Adrenal gland (tissue), 12 donors: ENCODE results near the gene SERPINB5. TPM values are rescaled to one million over a fixed set of nuclear protein-coding genes. Genes with fewer than 3 reads are reported as not detected.

ENCODE experiments used
- DNase-seq, 7 donors: peaks; one replicate each; pipeline ENCODE4 v3.0.0-alpha.2; 2019 to 2020
- H3K27ac ChIP-seq, 5 donors: fragments of 200-600 bp; sonication (generic) in 4 of 5; 1 replicate in 3 of 5; 2 replicates in 2 of 5; pipeline versions ENCODE4 v1.5.1 to v1.8.0; 2016 to 2020; ENCODE audit warnings: mild to moderate bottlenecking in 1 of 5
- H3K27me3 ChIP-seq: fragments of 200-600 bp; 2 replicates; pipeline ENCODE4 v1.8.0; 2021
- H3K36me3 ChIP-seq, 2 donors: fragments of 200-600 bp; replicated peaks in 1 of 2; 1 replicate in 1 of 2; 2 replicates in 1 of 2; pipeline versions ENCODE4 v1.5.1 to v1.8.0; 2018 to 2022
- H3K4me1 ChIP-seq, 2 donors: fragments of 200-600 bp; replicated peaks in 1 of 2; 1 replicate in 1 of 2; 2 replicates in 1 of 2; pipeline versions ENCODE4 v1.5.1 to v1.8.0; 2018 to 2021
- H3K4me3 ChIP-seq, 4 donors: fragments of 200-600 bp; sonication (generic) in 3 of 4; one replicate each; pipeline ENCODE4 v1.5.1; 2016 to 2018
- H3K9me3 ChIP-seq, 3 donors: fragments of 200-600 bp; sonication (generic) in 1 of 3; replicated peaks in 1 of 3; 1 replicate in 2 of 3; 2 replicates in 1 of 3; pipeline versions ENCODE4 v1.5.1 to v1.8.0; 2016 to 2021
- POLR2A ChIP-seq, 2 donors: fragments of 450-650 bp; IDR thresholded peaks; one replicate each; pipeline ENCODE4 v1.6.1; 2017; ENCODE audit warnings: antibody characterized with exemption in 2 of 2, mild to moderate bottlenecking in 2 of 2, moderate library complexity in 1 of 2
- WGBS, 4 donors: extraction: QIAGEN DNeasy Blood & Tissue Kit in 2 of 4; methylation state at CpG; one replicate each; pipeline versions ENCODE4 v1.1.5 to v1.1.7; 2013 to 2017; 5-methylcytosine and 5-hydroxymethylcytosine counted together
- intact Hi-C, 2 donors: fragments of 100-400 bp; cut with DNase I; formaldehyde crosslinking; loops; one replicate each; pipeline versions ENCODE4 v1.14.1 to v1.15.0; 2022 to 2023
- polyA plus RNA-seq, 3 donors: library from polyadenylated mRNA; stranded (reverse); fragments of 200-250 nt in 2 of 3; fragments of 350-450 nt in 1 of 3; fragmentation: Illumina TruSeq in 1 of 3; extraction: RNeasy Lipid Tissue Mini Kit (QIAGEN cat#74804) in 1 of 3; gene quantifications; one replicate each; pipeline ENCODE4 v1.2.3, GENCODE V29; 2013 to 2014
- total RNA-seq, 9 donors: library from RNA; depleted of rRNA in 4 of 9; stranded (reverse); fragments of >200 nt in 4 of 9; fragments of 120-200 nt in 1 of 9; fragmentation: NEBNext Ultra II Directional in 1 of 9; extraction: Animal tissue kit (Norgen Biotek cat#: 25700) in 1 of 9; gene quantifications; one replicate each; pipeline versions ENCODE4 v1.1.0 to v1.2.4, GENCODE V29; 2013 to 2023
- TF ChIP-seq, protein P1 (sequence below), 6 experiments: fragments of 450-650 bp in 4 of 6; fragments of 200-600 bp in 2 of 6; sonication (generic) in 1 of 6; IDR thresholded peaks; 1 replicate in 5 of 6; 2 replicates in 1 of 6; pipeline versions ENCODE4 v1.5.1 to v1.8.0; 2016 to 2021; ENCODE audit warnings: antibody characterized with exemption in 6 of 6, mild to moderate bottlenecking in 2 of 6, moderate library complexity in 1 of 6
- donor health status: healthy with polysubstance abuse.
- donor health status: Bipolar disorder and iron deficiency.
- donor health status: DM: yes; HTN: yes; CAD: no.
- donor health status: DM: no; HTN: no; CAD: no.
- donor health status: DM: no; HTN: no; CAD: no.
- donor health status: DM: yes; HTN: yes; CAD: no.

Gene SERPINB5
- total and polyA plus RNA-seq, 12 donors, result 0.06 to 0.29 (median 0.07) TPM; not detected in 9

DNA sequence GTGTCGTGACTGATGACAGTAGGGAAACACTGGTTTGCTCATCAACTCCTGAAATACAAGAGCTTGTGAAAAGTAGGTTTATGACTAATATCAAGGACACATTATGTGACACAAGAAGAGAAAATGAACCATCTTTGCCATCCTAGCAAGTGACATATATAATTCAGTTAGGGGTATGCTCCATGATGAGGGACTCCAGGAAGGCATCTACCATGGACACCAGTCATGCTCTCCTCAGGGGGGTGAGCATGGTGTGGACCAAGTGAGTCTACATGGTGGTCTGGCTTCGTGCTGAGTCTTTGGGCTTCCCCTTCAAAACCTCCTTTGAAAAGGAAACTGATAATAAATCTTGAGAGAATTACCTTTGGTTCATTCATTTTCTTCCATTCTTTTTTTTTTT is 11.7 kb upstream of the SERPINB5 start:
- H3K4me1 ChIP-seq, result no peaks in the 10 kb centered on the region
- H3K9me3 ChIP-seq, result no peaks in the 10 kb centered on the region
- TF ChIP-seq, protein P1, sequence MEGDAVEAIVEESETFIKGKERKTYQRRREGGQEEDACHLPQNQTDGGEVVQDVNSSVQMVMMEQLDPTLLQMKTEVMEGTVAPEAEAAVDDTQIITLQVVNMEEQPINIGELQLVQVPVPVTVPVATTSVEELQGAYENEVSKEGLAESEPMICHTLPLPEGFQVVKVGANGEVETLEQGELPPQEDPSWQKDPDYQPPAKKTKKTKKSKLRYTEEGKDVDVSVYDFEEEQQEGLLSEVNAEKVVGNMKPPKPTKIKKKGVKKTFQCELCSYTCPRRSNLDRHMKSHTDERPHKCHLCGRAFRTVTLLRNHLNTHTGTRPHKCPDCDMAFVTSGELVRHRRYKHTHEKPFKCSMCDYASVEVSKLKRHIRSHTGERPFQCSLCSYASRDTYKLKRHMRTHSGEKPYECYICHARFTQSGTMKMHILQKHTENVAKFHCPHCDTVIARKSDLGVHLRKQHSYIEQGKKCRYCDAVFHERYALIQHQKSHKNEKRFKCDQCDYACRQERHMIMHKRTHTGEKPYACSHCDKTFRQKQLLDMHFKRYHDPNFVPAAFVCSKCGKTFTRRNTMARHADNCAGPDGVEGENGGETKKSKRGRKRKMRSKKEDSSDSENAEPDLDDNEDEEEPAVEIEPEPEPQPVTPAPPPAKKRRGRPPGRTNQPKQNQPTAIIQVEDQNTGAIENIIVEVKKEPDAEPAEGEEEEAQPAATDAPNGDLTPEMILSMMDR (IDR thresholded peaks at IDR 0.05), result no peak
- no peak for TF ChIP-seq POLR2A (IDR thresholded peaks at IDR 0.05)
- no peak overlapping the region for H3K27ac ChIP-seq
- no peak for DNase-seq
- intact Hi-C loops, result no loop called here
- WGBS, 4 donors, result 40 to 64% (median 48%) methylated on average over 2 of the region's 2 CpGs
- no peak overlapping the region for H3K4me3 ChIP-seq
- no peaks in the 10 kb centered on the region for H3K36me3 ChIP-seq
- no peaks in the 10 kb centered on the region for H3K27me3 ChIP-seq

DNA sequence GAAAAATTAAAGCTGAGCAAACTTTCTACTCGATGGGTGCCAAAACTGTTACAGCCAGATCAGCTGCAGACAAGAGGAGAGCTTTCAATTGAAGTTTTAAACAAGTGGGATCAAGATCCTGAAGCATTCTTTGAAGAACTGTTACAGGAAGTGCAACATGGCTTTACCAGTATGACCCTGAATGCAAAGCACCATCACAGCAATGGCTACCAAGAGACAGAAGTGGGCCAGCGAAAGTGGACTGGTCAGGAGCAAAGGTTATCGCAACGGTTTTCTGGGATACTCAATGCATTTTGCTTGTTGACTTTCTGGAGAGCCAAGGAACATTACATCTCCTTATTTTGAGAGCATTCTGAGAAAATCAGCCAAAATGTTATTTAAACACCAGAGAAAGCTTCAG is 9.1 kb upstream of the SERPINB5 start:
- no peak overlapping the region for H3K27ac ChIP-seq
- H3K9me3 ChIP-seq, result no peaks in the 10 kb centered on the region
- WGBS, 4 donors, result 82 to 90% (median 87%) methylated on average over 4 of the region's 4 CpGs
- TF ChIP-seq, protein P1 (IDR thresholded peaks at IDR 0.05), result no peak
- TF ChIP-seq POLR2A (IDR thresholded peaks at IDR 0.05), result no peak
- intact Hi-C loops, result no loop called here
- no peaks in the 10 kb centered on the region for H3K36me3 ChIP-seq
- no peaks in the 10 kb centered on the region for H3K27me3 ChIP-seq
- no peaks in the 10 kb centered on the region for H3K4me1 ChIP-seq
- H3K4me3 ChIP-seq, result no peak overlapping the region
- DNase-seq, result no peak

DNA sequence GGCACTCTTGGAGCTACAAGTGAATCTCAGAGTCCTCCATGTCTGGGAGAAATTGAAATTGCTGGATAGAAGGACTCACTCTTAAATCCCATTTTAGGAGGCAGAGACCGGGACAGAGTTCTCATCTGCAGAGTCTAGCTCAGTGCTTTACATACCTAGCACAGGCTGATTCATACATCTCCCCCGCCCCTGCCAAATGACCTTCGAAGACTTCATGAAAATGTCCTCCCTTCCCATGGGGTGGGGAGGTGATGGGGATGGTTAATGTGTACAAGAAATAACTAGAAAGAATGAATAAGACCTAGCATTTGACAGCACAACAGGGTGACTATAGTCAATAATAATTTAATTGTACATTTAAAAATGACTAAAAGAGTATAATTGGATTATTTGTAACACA is 8.2 kb upstream of the SERPINB5 start:
- TF ChIP-seq POLR2A (IDR thresholded peaks at IDR 0.05), result no peak
- TF ChIP-seq, protein P1 (IDR thresholded peaks at IDR 0.05), result no peak
- no peaks in the 10 kb centered on the region for H3K36me3 ChIP-seq
- no peak for DNase-seq
- whole genome bisulfite sequencing, 4 donors, result 72 to 79% (median 76%) methylated on average over 3 of the region's 3 CpGs
- no peaks in the 10 kb centered on the region for H3K27me3 ChIP-seq
- no peak overlapping the region for H3K27ac ChIP-seq
- no peaks in the 10 kb centered on the region for H3K9me3 ChIP-seq
- intact Hi-C loops, result no loop called here
- H3K4me1 ChIP-seq, result no peaks in the 10 kb centered on the region
- no peak overlapping the region for H3K4me3 ChIP-seq

DNA sequence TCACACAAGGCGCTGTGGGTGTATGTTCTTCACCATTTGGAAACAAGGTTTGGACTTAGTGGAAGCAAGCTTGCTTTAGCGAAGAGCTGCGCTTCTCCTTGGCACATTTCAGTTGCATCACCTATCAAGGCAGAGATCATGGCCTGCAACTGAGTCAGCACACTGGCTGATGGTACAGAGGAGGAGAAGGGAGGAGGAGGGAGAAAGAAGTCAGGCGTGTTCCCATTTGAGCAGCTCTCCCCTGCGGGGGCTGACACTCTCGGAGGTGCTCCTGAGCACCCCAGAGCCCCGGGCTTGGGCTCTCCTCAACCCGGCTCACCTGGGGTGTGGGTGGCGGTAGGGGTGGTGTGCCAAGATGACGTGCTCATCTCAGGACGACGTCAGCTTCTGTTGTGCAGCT is 6.0 kb upstream of the SERPINB5 start:
- intact Hi-C loops, result no loop called here
- Histone ChIP-seq H3K4me1 (no peaks in the 10 kb centered on the region), H3K4me3 (no peak overlapping the region), H3K27me3 (no peaks in the 10 kb centered on the region), H3K36me3 (no peaks in the 10 kb centered on the region), H3K27ac (no peak overlapping the region), H3K9me3 (no peaks in the 10 kb centered on the region)
- WGBS, 4 donors, result 77 to 84% (median 82%) methylated on average over 11 to 12 of the region's 12 CpGs
- DNase-seq, result no peak
- TF ChIP-seq, protein P1 (IDR thresholded peaks at IDR 0.05), result no peak
- no peak for TF ChIP-seq POLR2A (IDR thresholded peaks at IDR 0.05)
